Smooth muscle cell (in vitro differentiated cells): ENCODE data around the gene ELP2. TPM values are rescaled to one million over a fixed set of nuclear protein-coding genes. Genes with fewer than 3 reads are reported as not detected.

Source experiments
- DNase-seq: peaks from one replicate; lab custom pipeline; 2025; ENCODE audit not compliant: unreplicated experiment; lab: John Stamatoyannopoulos, UW
- H2AFZ ChIP-seq: fragments of 200-600 bp; sonication (generic); 2 replicates; pipeline ENCODE4 v1.6.0; 2016; ENCODE audit warnings: antibody characterized with exemption, low read depth, mild to moderate bottlenecking
- H3F3A ChIP-seq: fragments of 200-600 bp; sonication (generic); 2 replicates; pipeline ENCODE4 v1.6.0; 2017; ENCODE audit warnings: antibody characterized with exemption, low read depth
- H3K27ac ChIP-seq: fragments of 200-600 bp; sonication (generic); 2 replicates; pipeline ENCODE4 v1.5.1; 2016; ENCODE audit warnings: low read depth, mild to moderate bottlenecking
- H3K27me3 ChIP-seq: fragments of 200-600 bp; sonication (generic); 2 replicates; pipeline ENCODE4 v1.6.1; 2016; ENCODE audit warnings: low read depth, mild to moderate bottlenecking
- H3K36me3 ChIP-seq: fragments of 200-600 bp; sonication (generic); 2 replicates; pipeline ENCODE4 v1.5.1; 2016; ENCODE audit warnings: low read depth
- H3K4me1 ChIP-seq: fragments of 200-600 bp; sonication (generic); 2 replicates; pipeline ENCODE4 v1.5.1; 2016; ENCODE audit warnings: low read depth
- H3K4me2 ChIP-seq: fragments of 200-600 bp; sonication (generic); 2 replicates; pipeline ENCODE4 v1.6.0; 2016; ENCODE audit warnings: mild to moderate bottlenecking
- H3K4me3 ChIP-seq: fragments of 200-600 bp; sonication (generic); 2 replicates; pipeline ENCODE4 v1.5.1; 2016; ENCODE audit warnings: mild to moderate bottlenecking
- H3K79me2 ChIP-seq: fragments of 200-600 bp; sonication (generic); 2 replicates; pipeline ENCODE4 v1.6.0; 2016; ENCODE audit warnings: low read depth, mild to moderate bottlenecking
- H3K9ac ChIP-seq: fragments of 200-600 bp; sonication (generic); 2 replicates; pipeline ENCODE4 v1.6.0; 2016; ENCODE audit warnings: low read depth
- H3K9me3 ChIP-seq: fragments of 200-600 bp; sonication (generic); replicated peaks from 2 replicates; pipeline ENCODE4 v1.5.1; 2016; ENCODE audit warnings: low read depth
- H4K20me1 ChIP-seq: fragments of 200-600 bp; sonication (generic); 2 replicates; pipeline ENCODE4 v1.6.0; 2016; ENCODE audit warnings: low read depth
- CTCF ChIP-seq: fragments of 200-600 bp; sonication (generic); IDR thresholded peaks from 2 replicates; pipeline ENCODE4 v1.5.1; 2017; ENCODE audit warnings: borderline replicate concordance, mild to moderate bottlenecking, antibody characterized with exemption; ENCODE audit not compliant: insufficient read depth, poor library complexity, severe bottlenecking
- WGBS: methylation state at CpG from one replicate; pipeline ENCODE4 v1.1.7; 2016; ENCODE audit warnings: low lambda C conversion rate; 5-methylcytosine and 5-hydroxymethylcytosine counted together
- polyA plus RNA-seq: library from polyadenylated mRNA; unstranded; fragments of >200 nt; fragmentation: Nextera tagmentation; extraction: Ambion mirVana; gene quantifications from 2 replicates; pipeline ENCODE4 v1.2.1, GENCODE V29; 2016
- total RNA-seq: library from RNA; depleted of rRNA; stranded (reverse); fragments of >200 nt; gene quantifications from 2 replicates; pipeline ENCODE4 v1.2.3, GENCODE V29; 2014

Gene ELP2
- total and polyA plus RNA-seq, 2 experiments from 2014 or later, result 69.3 to 90.1 TPM

DNA sequence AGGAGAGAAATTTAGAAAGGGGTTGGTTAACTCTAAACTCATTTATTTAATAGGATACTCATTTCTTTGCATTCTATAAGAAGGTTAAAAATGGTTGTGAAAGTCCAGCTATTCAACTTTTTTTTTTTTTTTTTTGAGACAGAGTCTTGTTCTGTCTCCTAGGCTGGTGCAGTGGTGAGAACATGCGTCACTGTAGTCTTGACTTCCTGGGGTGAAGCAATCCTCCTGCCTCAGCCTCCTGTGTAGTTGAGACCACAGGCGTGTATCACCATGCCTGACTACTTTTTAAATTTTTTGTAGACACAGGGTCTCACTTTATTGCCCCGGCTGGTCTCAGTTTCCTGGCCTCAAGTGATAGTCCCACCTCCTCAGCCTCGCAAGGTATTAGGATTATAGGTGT lies 11.9 kb downstream of the ELP2 start:
- Histone ChIP-seq H3K4me1 (no peaks in the 10 kb centered on the region), H3K4me3 (no peak overlapping the region), H2AFZ (no peak overlapping the region), H3K9ac (no peak overlapping the region), H3K9me3 (no peaks in the 10 kb centered on the region), H3K27me3 (no peaks in the 10 kb centered on the region), H3K36me3 (peaks cover 44% of the 10 kb centered on the region), H3K4me2 (no peak overlapping the region), H3F3A (no peaks in the 10 kb centered on the region), H3K27ac (no peak overlapping the region), H3K79me2 (peaks cover 4% of the 10 kb centered on the region), H4K20me1 (peaks cover 5% of the 10 kb centered on the region)
- whole genome bisulfite sequencing, result 94% methylated on average over 4 of the region's 4 CpGs
- no peak for DNase-seq
- TF ChIP-seq CTCF, result no peak

GRCh38 chr18:36142751-36143150 lies 13.1 kb downstream of the ELP2 start:
- Histone ChIP-seq H3K79me2 (peaks cover 4% of the 10 kb centered on the region), H3K9ac (no peak overlapping the region), H3K4me2 (no peak overlapping the region), H4K20me1 (peaks cover 4% of the 10 kb centered on the region), H3K9me3 (no peaks in the 10 kb centered on the region), H3K27ac (no peak overlapping the region), H3K36me3 (peaks cover 41% of the 10 kb centered on the region), H3K27me3 (no peaks in the 10 kb centered on the region), H2AFZ (no peak overlapping the region), H3K4me3 (no peak overlapping the region), H3F3A (no peaks in the 10 kb centered on the region), H3K4me1 (no peaks in the 10 kb centered on the region)
- no peak for TF ChIP-seq CTCF
- no peak for DNase-seq
- over 99% methylated on average over 3 of the region's 3 CpGs for WGBS

DNA sequence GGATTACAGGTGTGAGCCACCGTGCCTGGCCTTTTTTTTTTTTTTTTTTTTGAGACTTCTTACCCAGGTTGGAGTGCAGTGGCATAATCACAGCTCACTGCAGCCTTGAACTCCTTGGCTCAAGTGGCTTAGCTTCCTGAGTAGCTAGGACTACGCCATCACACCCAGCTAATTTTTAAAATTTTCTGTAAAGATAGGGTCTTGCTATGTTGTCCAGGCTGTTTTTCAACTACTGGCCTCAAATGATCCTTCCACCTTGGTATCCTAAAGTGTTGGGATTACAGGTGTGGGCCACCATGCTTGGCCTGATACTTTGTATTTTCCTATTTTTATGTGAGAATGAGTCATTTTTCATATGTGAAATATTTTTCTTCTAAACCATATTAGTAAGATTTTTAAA lies 13.7 kb downstream of the ELP2 start:
- WGBS, result 100% methylated on average over 2 of the region's 2 CpGs
- H2AFZ ChIP-seq, result no peak overlapping the region
- H3K9me3 ChIP-seq, result no peaks in the 10 kb centered on the region
- H3K4me3 ChIP-seq, result no peak overlapping the region
- peaks cover 36% of the 10 kb centered on the region for H3K36me3 ChIP-seq
- H3K4me1 ChIP-seq, result no peaks in the 10 kb centered on the region
- no peak for TF ChIP-seq CTCF
- peaks cover 4% of the 10 kb centered on the region for H4K20me1 ChIP-seq
- no peaks in the 10 kb centered on the region for H3F3A ChIP-seq
- H3K9ac ChIP-seq, result no peak overlapping the region
- no peaks in the 10 kb centered on the region for H3K27me3 ChIP-seq
- H3K4me2 ChIP-seq, result no peak overlapping the region
- no peak for DNase-seq
- peaks cover 4% of the 10 kb centered on the region for H3K79me2 ChIP-seq
- H3K27ac ChIP-seq, result no peak overlapping the region

GRCh38 chr18:36149514-36150289 lies 20.0 kb downstream of the ELP2 start:
- no peak overlapping the region for H2AFZ ChIP-seq
- peaks cover 4% of the 10 kb centered on the region for H3K79me2 ChIP-seq
- H3K27ac ChIP-seq, result no peak overlapping the region
- H3K4me2 ChIP-seq, result no peak overlapping the region
- no peaks in the 10 kb centered on the region for H3K27me3 ChIP-seq
- no peak overlapping the region for H3K9ac ChIP-seq
- no peak for TF ChIP-seq CTCF
- no peaks in the 10 kb centered on the region for H3K4me1 ChIP-seq
- WGBS, result 96% methylated on average over 5 of the region's 5 CpGs
- peaks cover 14% of the 10 kb centered on the region for H3K36me3 ChIP-seq
- H3K4me3 ChIP-seq, result no peak overlapping the region
- no peaks in the 10 kb centered on the region for H3K9me3 ChIP-seq
- peaks cover 6% of the 10 kb centered on the region for H3F3A ChIP-seq
- no peak for DNase-seq
- no peaks in the 10 kb centered on the region for H4K20me1 ChIP-seq
